ENCODE data around the gene AFF1.
"Not testable (repeated sequence)": the region's sequence is repeated elsewhere in the genome, so short reads cannot be mapped to it uniquely, and the experiment has no call there.

Gene AFF1

GRCh38 chr4:86980230-86980629 lies 45.4 kb downstream of the AFF1 start:
- DNase-seq (ENCODE audit: low read depth in 2 of 2) = no peak

DNA sequence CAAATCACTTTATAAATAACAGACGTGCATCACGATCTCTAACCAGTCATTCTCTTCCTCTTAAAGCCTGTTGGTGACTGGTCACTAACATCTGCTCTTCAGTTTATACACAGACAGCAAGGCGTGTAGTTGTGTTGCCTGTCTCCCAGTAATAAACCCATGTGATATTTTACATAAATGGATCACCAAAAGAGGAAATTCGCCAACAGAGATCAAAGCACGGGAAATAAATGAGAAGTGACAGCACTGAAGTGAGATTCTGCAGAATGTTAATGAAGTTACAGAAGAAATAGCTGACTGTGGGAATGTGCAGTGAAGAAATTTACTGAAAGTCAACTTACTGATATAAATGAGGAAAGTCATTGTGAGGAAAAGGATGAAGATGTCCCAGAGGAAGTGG lies 47.0 kb downstream of the AFF1 start:
- DNase-seq (ENCODE audit: low read depth in 2 of 2) = no peak

GRCh38 chr4:86985852-86986251 lies 51.0 kb downstream of the AFF1 start:
- not testable (repeated sequence) for DNase-seq (ENCODE audit: low read depth in 2 of 2)

DNA sequence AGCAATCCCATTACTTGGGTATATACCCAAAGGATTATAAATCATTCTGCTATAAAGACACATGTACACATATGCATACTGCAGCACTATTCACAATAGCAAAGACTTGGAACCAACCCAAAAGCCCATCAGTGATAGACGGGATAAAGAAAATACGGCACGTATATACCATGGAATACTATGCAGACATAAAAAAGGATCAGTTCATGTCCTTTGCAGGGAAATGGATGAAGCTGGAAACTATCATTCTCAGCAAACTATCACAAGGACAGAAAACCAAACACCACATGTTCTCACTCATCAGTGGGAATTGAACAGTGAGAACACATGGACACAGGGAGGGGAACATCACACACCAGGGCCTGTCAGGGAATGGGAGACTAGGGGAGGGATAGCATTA lies 54.8 kb downstream of the AFF1 start:
- not testable (repeated sequence) for DNase-seq (ENCODE audit: low read depth in 2 of 2)

GRCh38 chr4:86990510-86990909 lies 55.7 kb downstream of the AFF1 start:
- no peak for DNase-seq (ENCODE audit: low read depth in 2 of 2)

DNA sequence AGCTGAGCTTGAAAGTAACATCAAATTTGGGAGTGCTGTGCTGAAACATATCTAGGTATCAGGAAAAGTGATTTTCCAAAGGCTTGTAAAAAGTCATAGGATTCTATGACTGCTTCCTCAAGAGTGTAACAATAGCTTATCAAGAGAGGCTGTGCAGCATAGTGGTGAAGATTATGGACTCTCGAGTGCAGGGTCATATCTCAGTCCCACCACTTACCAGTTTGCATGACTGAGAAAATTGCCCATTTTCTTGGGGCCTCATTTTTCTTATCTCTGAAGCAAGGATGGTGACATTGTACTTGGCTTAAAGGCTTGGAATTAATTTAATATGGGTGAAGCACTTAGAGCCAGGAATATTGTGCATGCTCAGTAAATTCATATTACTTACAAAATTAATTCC lies 57.2 kb downstream of the AFF1 start:
- DNase-seq (ENCODE audit: low read depth in 2 of 2) = no peak

DNA sequence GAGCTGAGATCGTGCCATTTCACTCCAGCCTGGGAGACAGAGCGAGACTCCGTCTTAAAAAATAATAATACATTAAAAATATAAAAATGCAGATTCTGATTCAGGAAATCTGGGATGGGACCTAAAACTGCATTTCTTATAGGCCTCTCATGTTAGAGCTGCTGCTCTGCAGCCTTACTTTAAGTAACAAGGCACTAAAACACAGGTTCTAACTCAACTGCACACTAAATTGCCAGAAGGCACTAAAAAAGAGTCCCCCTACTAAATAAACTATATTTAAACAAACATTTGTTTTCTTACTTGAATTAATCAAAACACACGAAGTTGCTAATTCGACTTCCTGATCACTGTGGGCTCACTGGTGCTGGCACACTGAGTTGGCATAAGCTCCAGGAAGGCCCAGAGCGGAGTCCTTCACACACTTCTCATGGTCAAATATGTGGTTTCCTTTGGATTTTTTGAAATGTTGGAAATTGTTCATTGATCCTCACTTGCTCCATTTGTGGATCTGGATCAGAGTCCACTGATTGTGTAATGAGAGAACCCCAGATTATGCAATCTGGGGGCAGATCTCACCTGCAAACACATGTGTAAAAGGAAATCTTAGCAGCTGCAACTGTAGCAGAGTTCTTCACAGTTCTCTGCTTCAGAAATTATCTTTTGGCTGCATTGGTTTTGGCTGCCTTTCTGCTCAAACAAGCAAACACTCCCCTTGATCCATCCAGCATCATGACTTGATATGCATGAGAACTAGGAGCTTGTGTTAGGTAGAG lies 59.3 kb downstream of the AFF1 start:
- no peak for DNase-seq (ENCODE audit: low read depth in 2 of 2)

GRCh38 chr4:86994686-86995085 lies 59.9 kb downstream of the AFF1 start:
- no peak for DNase-seq (ENCODE audit: low read depth in 2 of 2)

GRCh38 chr4:86996510-86996909 lies 61.7 kb downstream of the AFF1 start:
- DNase-seq (ENCODE audit: low read depth in 2 of 2) = not testable (repeated sequence)

DNA sequence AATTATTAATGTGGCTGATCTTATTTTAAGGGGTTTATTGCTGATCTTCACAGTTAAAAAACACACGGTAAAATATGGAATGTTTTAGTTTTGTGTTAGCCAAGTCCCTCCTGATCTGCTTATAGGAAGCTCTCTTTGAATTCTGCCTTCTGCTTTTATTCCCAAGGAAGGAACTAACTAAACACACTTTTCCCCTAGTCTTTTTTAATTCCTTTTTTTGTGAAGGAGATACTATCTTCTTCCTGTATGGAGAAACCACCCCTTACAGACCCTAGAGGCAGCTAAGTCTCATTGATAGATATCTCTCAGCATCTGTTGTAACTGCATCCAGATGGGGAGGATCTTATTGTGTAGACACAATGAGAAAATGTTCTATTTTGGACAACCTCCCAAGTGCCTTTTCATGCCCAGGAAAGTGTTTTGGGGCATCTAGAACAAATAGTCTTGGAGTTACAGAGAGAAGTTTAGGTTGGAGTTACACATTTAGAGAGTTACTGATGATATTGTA lies 64.4 kb downstream of the AFF1 start:
- no peak for DNase-seq (ENCODE audit: low read depth in 2 of 2)

GRCh38 chr4:87002682-87003043 lies 67.9 kb downstream of the AFF1 start:
- no peak for DNase-seq (ENCODE audit: low read depth in 2 of 2)

DNA sequence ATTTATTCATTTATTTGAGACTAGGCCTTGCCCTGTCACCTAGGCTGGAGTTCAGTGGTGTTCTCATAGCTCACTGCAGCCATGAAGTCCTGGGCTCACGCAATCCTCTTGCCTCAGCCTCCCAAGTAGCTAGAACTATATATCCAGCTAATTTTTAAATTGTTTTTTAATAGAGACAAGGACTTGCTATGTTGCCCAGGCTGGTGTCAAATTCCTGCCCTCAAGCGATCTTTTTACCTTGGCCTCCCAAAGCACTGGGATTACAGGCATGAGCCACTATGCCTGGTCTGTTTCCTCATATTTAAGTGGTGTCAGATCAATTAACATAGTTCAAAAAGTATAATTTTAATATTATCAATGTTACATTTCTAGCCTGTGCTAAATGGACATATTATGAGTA lies 68.5 kb downstream of the AFF1 start:
- no peak for DNase-seq (ENCODE audit: low read depth in 2 of 2)

- no peak for DNase-seq (ENCODE audit: low read depth in 2 of 2)
Measured at GRCh38 chr4:87005369-87005689, 70.5 kb downstream of the AFF1 start.

- DNase-seq (ENCODE audit: low read depth in 2 of 2) = peak; percentile 24 to 34
Measured at GRCh38 chr4:87005690-87006425, 71.0 kb downstream of the AFF1 start.

GRCh38 chr4:87006426-87006675 lies 71.5 kb downstream of the AFF1 start:
- no peak for DNase-seq (ENCODE audit: low read depth in 2 of 2)

GRCh38 chr4:87006676-87007527 lies 72.1 kb downstream of the AFF1 start:
- peak; percentile 81 to 82 for DNase-seq (ENCODE audit: low read depth in 2 of 2)

- peak; percentile 34 to 37 for DNase-seq (ENCODE audit: low read depth in 2 of 2)
Measured at GRCh38 chr4:87007528-87008446, 73.0 kb downstream of the AFF1 start.

DNA sequence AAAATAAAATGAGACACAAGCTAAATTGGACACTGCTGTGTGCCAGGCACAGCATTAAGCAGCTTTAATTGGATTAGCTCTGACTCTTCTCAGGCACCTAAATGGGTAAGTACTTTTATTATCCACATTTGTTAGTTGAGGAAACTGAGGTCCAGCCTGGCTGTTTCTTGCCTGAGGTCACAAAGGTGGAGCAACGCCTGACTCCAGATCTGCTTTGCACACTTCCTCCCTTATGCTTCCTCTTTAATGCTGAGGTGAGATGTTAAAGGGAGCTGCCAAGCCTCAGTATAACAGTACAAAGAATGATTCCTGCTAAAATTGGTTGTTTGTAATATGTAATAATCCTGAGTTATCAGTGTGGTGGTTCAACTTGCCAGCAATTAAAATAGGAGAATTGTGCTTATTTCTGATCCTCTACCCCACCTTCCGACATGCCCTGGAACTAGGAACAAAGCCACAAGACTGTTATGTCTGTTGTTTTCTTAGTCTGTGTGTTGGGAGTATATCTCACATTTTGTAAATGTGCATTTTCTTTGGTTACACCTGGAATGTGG lies 74.4 kb downstream of the AFF1 start:
- no peak for DNase-seq (ENCODE audit: low read depth in 2 of 2)

DNA sequence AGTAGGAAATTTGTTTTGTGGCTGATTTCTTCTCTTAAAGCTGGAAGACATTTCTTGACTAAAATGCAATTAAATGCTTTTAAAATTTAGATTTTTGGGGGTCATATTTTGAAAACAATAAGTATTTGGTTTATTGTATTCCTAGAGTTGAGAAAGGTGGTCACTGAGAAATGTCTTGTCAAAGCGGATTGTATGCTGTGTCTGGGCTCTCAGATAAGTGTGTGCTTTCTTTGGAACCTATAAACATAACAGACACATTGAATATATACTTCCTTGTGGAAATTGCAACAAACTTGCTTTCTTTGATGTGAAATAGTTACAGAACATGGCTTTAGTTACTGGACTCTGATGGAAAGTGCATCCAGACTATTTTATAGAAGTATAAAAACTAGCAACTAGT lies 75.4 kb downstream of the AFF1 start:
- DNase-seq (ENCODE audit: low read depth in 2 of 2) = no peak

- DNase-seq (ENCODE audit: low read depth in 2 of 2) = no peak
Measured at GRCh38 chr4:87011340-87012034, 76.7 kb downstream of the AFF1 start.
